HG03442 (cell line): ENCODE measurements around the gene DCBLD1.

ENCODE experiments used
- ATAC-seq: cut with Tn5 transposase; IDR thresholded peaks from one replicate; pipeline ENCODE4 v1.9.1; 2021; ENCODE audit warnings: mild to moderate bottlenecking, moderate library complexity; ENCODE audit not compliant: unreplicated experiment

DCBLD1 gene

DNA sequence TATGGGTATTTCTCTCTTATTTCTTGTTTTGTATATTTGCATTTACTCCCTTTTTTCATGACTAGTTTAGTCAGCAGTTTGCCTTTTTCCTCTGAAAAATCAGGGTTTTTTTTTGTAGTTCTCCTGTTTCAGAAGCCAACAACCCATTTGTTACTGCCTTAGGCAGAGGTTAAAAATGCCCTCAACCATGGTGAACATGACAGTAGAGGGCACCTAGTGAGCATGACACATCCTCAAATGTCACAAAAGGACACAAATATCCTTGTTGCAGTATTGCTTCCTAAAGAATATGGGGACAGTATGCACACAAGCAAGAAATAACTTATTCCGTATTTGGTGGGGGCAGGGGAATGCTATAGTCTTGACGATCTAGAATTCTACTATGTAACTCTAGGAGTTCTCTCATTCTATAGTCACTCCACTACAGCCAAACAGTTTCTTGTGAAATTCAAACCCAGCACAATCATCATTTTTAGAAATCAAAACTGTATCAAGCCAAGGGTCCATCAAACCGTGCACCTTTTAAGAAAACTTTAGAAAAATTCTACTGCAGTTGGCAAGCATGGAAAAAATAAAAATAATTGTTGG, 72.9 kb downstream of the DCBLD1 start:
- no peak for ATAC-seq

GRCh38 chr6:117555882-117556498, 73.5 kb downstream of the DCBLD1 start:
- ATAC-seq: no peak

DNA sequence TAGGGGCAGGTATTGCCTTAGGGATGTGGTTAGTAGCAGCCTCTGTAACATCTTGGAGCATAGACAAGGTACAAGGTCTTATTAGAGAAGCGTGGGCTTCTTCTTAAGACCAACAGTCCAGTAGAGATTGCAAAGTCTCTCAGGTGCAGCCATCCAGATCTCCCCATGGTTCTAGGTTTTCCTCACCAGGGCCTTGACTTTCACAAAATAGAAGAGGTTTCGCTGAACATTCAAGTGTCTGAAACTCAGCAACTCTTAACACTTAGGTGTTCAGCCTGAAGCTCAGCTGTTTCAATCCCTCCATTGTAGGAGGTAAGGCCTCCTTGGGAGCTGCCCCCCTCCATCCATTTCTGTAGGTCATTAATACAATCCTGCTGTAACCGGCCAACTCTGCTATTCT, 75.5 kb downstream of the DCBLD1 start:
- no peak for ATAC-seq

- no peak for ATAC-seq
These were observed 76.3 kb downstream of the DCBLD1 start for GRCh38 chr6:117558818-117559217.

DNA sequence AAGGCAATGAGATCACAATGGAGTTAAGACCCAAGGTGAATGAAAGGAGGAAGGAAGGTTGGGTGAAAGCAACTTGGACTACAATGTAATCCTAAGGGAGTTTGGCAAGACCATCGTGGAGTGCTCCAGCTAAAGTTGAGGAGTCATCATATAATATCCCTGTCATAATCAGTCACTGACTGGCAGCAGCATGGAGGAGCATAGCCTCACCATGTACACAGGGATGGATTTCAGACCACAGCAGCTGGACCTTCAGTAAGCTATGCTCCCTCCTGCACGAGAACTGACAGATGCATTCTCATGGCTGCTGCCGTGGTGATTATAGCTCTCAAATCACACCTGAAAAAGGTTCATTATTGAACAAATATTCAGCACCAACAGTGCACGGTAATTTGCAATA, 76.8 kb downstream of the DCBLD1 start:
- ATAC-seq: no peak

DNA sequence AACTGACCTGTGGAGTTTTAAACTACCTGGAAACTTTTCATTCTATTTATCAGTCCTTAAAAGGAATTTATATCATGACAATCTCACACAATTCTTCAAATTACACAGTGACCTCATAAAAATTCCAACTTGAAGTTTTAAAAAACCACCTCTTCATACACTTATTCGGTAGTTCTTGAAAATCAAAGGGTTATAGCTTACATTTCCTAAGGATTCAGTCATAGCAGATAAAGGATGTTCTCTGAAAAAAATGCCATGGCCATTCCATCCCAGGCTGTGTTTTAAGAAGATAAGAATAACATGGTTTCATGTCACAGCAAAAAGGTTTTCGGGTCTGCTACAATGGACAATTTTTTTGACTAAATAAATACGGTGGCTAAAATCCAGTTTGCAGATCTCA, 78.7 kb downstream of the DCBLD1 start:
- no peak for ATAC-seq

- ATAC-seq: no peak
These were observed 82.2 kb downstream of the DCBLD1 start for GRCh38 chr6:117564681-117565080.

DNA sequence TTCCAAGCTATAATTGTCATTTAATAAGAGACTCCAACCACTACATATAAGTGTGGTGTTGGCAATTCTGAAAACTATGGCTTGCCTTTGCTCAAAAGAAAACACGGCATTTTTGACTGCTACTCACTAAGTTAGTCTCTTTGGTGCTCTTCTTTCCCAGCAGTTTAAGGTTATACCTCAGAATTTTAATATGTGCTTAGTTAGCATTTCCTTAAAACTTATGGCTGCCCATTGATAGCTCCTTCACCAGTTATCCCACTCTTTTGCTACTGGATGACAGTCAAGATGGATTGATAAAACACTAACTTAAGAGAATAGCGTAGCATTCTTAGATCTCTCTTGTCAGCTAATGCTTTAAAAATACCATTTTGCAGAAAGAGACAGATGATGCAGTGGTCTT, 85.8 kb downstream of the DCBLD1 start:
- no peak for ATAC-seq

DNA sequence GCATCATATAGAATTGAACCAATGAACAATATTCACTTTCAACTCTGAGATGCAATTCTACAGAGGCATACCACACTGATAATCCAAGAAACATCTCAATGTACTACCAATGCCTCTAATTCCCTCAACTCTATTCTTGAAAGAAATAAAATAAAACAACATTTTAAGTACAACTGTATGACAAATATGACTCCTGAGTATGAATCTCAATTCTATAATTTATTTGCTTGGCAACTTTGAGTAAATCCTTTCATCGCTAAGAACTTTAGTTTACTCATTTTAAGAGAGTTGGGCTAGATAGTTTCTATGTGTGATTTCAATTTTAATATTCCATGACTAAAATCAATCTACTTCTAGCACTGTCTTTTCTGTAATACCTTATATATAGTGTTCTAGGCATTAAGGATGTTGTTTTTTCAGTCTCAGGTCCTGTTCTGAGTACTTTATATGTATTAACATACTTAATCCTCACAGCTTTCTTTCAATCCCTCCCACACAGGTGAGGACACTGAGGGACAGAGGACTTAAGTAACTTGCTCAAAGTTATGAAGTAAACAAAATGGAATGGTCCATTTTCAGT, 86.4 kb downstream of the DCBLD1 start:
- ATAC-seq: no peak

- no peak for ATAC-seq
These were observed 90.7 kb downstream of the DCBLD1 start for GRCh38 chr6:117573006-117573680.

DNA sequence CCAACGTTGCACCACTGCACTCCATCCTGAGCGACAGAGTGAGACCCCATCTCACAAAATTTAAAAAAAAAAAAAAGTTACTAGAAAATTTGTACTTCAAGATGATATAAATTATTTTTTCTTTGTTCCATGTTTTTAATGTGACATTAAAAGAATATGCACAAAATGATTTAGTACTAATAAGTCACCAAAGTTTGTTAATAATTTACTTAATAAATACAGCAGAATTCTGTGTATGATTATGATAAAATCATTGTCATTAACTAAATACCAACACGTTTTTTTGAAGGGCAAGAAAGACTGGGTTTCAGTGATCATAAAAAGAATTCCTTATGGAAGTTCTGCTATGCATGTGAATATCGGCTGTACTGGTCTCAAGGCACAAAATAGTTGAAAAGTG, 91.7 kb downstream of the DCBLD1 start:
- ATAC-seq: no peak

- ATAC-seq: no peak
These were observed 103.2 kb downstream of the DCBLD1 start for GRCh38 chr6:117585647-117586046.

DNA sequence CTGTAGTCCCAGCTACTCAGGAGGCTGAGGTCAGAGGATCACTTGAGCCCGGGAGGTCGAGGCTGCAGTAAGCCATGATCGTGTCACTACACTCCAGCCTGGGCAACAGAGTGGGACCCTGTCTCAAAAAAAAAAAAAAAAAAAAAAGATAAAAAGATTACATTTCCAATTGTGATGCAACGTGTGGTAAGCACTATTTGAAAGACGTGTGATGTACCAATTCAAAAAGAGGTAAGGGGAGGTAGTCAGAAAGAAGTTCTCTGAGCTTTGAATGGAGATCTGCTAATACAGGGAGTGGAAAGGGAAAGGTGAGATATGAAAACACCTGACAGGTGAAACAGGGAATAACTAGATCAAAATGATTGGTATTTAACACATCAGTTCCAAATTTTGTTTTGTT, 108.0 kb downstream of the DCBLD1 start:
- ATAC-seq: no peak

- no peak for ATAC-seq
These were observed 108.9 kb downstream of the DCBLD1 start for GRCh38 chr6:117591405-117591804.

DNA sequence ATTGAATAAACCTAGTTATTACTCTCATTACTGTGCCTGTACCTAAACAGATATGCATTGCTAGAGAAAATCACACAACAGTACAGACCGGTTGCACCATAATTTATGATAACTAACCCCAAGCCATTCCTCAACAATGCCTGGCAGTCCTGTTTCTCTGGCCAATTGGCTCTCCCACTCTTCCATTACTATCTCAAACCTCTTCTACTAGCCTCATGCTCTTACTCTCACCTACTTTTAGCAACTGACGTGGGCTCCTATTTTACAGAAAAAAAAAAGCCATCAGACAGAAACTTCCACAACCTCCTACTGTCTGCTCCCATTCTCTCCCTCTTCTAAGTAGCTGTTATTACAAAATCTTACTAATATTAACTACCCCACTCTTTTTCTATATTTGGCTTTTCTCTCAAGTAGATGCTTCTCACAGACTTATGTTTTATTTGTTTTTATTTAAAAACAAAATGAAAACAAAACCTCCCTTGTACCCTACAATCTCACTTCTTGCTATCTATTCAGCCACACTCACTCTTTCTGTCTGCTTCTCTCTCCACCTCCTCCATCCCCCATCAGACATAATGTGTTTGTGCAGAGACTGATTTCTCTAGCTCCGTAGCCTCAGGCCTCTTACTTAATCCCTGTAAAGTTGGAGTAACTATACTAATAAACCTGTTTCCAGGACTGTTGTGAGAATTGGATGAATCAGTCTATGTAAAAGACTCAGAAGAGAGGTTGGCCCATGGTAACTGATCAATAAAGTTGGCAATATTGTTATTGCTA, 110.7 kb downstream of the DCBLD1 start:
- ATAC-seq: no peak

DNA sequence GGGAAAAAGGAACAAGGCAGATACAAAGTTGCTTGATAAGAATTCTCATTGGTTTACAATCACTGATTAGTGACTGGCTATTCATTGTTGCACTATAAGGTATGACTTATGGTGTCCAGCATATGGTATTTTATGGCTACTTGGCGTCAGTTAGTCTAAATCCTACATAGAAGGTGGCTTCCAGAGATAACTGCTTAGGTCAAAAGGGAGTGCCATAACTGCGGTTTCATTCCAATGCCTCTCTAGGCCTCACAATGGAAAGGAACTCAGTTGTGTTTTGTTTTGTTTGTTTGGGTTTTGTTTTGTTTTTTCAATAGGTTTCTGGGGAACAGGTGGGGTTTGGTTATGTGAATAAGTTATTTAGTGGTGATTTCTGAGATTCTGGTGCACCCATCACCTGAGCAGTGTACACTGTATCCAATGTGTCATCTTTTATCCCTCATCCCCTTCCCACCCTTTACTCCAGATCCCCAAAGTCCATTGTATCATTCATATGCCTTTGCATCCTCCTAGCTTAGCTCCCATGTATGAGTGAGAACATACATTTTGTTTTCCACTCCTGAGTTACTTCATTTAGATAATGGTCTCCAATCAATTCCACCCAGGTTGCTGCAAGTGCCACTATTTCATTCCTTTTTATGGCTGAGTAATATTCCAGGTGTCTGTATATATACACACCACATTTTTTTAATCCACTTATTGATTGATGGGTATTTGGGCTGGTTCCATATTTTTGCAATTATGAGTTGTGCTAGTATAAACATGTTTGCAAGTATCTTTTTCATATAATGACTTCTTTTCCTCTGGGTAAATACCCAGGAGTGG, 112.8 kb downstream of the DCBLD1 start:
- ATAC-seq: no peak

GRCh38 chr6:117597755-117598154, 115.3 kb downstream of the DCBLD1 start:
- no peak for ATAC-seq
